ENCODE data around the gene SSPN.

The SSPN gene

GRCh38 chr12:26156201-26156871, 39.0 kb upstream of the SSPN start:
- H3K27ac ChIP-seq, result no peak overlapping the region; the same call in 1 of the 2 replicates

GRCh38 chr12:26157001-26157400, 38.4 kb upstream of the SSPN start:
- no peak overlapping the region for H3K27ac ChIP-seq
- no peak for TF ChIP-seq ZFX (IDR thresholded peaks at IDR 0.05)
- no peak for TF ChIP-seq CTCF (conservative IDR thresholded peaks at IDR 0.05)

More at GRCh38 chr12:26156201-26156871, 39.0 kb upstream of the SSPN start:
- no peak for TF ChIP-seq ZFX (IDR thresholded peaks at IDR 0.05)
- TF ChIP-seq CTCF (conservative IDR thresholded peaks at IDR 0.05), result no peak

- TF ChIP-seq ZFX (IDR thresholded peaks at IDR 0.05), result no peak
- no peak for TF ChIP-seq CTCF (conservative IDR thresholded peaks at IDR 0.05)
- H3K27ac ChIP-seq, result no peak overlapping the region
These were observed 37.2 kb upstream of the SSPN start for GRCh38 chr12:26158078-26158764.

- no peak for TF ChIP-seq ZFX (IDR thresholded peaks at IDR 0.05)
- TF ChIP-seq CTCF (conservative IDR thresholded peaks at IDR 0.05), result no peak
- no peak overlapping the region for H3K27ac ChIP-seq
These were observed 33.2 kb upstream of the SSPN start for GRCh38 chr12:26162174-26162573.

- no peak overlapping the region for H3K27ac ChIP-seq
- TF ChIP-seq CTCF (conservative IDR thresholded peaks at IDR 0.05) (no peak), ZFX (IDR thresholded peaks at IDR 0.05) (no peak)
These were observed 32.5 kb upstream of the SSPN start for GRCh38 chr12:26162905-26163304.

GRCh38 chr12:26164118-26164517, 31.3 kb upstream of the SSPN start:
- TF ChIP-seq ZFX (IDR thresholded peaks at IDR 0.05), result no peak
- no peak for TF ChIP-seq CTCF (conservative IDR thresholded peaks at IDR 0.05)
- no peak overlapping the region for H3K27ac ChIP-seq

GRCh38 chr12:26172013-26172412, 23.4 kb upstream of the SSPN start:
- no peak for TF ChIP-seq ZFX (IDR thresholded peaks at IDR 0.05)
- no peak for TF ChIP-seq CTCF (conservative IDR thresholded peaks at IDR 0.05)
- no peak overlapping the region for H3K27ac ChIP-seq
